Parathyroid adenoma (tissue), 2 donors: ENCODE data around the gene IFNB1.

ENCODE experiments used
- H2AFZ ChIP-seq: fragments of 300-600 bp; sonication (generic); one replicate; pipeline ENCODE4 v1.7.0; 2017; ENCODE audit warnings: antibody characterized with exemption, mild to moderate bottlenecking
- H3K27ac ChIP-seq: fragments of 300-600 bp; sonication (generic); one replicate; pipeline ENCODE4 v1.7.0; 2017
- H3K27me3 ChIP-seq: fragments of 300-600 bp; sonication (generic); one replicate; pipeline ENCODE4 v1.7.0; 2017; ENCODE audit warnings: low read length; ENCODE audit not compliant: control insufficient read depth, insufficient read depth
- H3K36me3 ChIP-seq: fragments of 300-600 bp; sonication (generic); one replicate; pipeline ENCODE4 v1.7.0; 2017; ENCODE audit warnings: low read length; ENCODE audit not compliant: control insufficient read depth, insufficient read depth
- H3K4me1 ChIP-seq: fragments of 300-600 bp; sonication (generic); one replicate; pipeline ENCODE4 v1.7.0; 2017; ENCODE audit warnings: control low read depth
- H3K4me2 ChIP-seq: fragments of 300-600 bp; sonication (generic); one replicate; pipeline ENCODE4 v1.7.0; 2017; ENCODE audit warnings: low read length
- H3K4me3 ChIP-seq: fragments of 300-600 bp; sonication (generic); one replicate; pipeline ENCODE4 v1.7.0; 2017; ENCODE audit warnings: low read depth, low read length
- H3K79me2 ChIP-seq: fragments of 300-600 bp; sonication (generic); one replicate; pipeline ENCODE4 v1.7.0; 2017; ENCODE audit warnings: control low read depth
- H3K9ac ChIP-seq: fragments of 300-600 bp; sonication (generic); one replicate; pipeline ENCODE4 v1.7.0; 2017; ENCODE audit warnings: mild to moderate bottlenecking
- H3K9me3 ChIP-seq: fragments of 300-600 bp; sonication (generic); one replicate; pipeline ENCODE4 v1.7.0; 2017; ENCODE audit warnings: low read length; ENCODE audit not compliant: control insufficient read depth
- CTCF ChIP-seq: fragments of 300-600 bp; sonication (generic); IDR thresholded peaks from one replicate; pipeline ENCODE4 v1.7.0; 2017; ENCODE audit warnings: antibody characterized with exemption, mild to moderate bottlenecking
- donor health status: primary hyperparathyroidism.

Gene IFNB1

GRCh38 chr9:21056931-21057330 lies 20.8 kb downstream of the IFNB1 start:
- no peak for TF ChIP-seq CTCF
- Histone ChIP-seq H3K4me1 (no peaks in the 10 kb centered on the region), H2AFZ (no peak overlapping the region), H3K36me3 (no peaks in the 10 kb centered on the region), H3K4me2 (no peak overlapping the region), H3K27me3 (no peaks in the 10 kb centered on the region), H3K9ac (no peak overlapping the region), H3K9me3 (no peaks in the 10 kb centered on the region), H3K4me3 (no peak overlapping the region), H3K79me2 (no peaks in the 10 kb centered on the region), H3K27ac (no peak overlapping the region)

- Histone ChIP-seq H3K4me2 (no peak overlapping the region), H3K4me1 (no peaks in the 10 kb centered on the region), H3K79me2 (no peaks in the 10 kb centered on the region), H2AFZ (no peak overlapping the region), H3K9me3 (no peaks in the 10 kb centered on the region), H3K9ac (no peak overlapping the region), H3K27ac (no peak overlapping the region), H3K36me3 (no peaks in the 10 kb centered on the region), H3K4me3 (no peak overlapping the region), H3K27me3 (no peaks in the 10 kb centered on the region)
- no peak for TF ChIP-seq CTCF
Observed at GRCh38 chr9:21053851-21054250, 23.9 kb downstream of the IFNB1 start.

- Histone ChIP-seq H3K36me3 (no peaks in the 10 kb centered on the region), H2AFZ (no peak overlapping the region), H3K4me1 (no peaks in the 10 kb centered on the region), H3K4me3 (no peak overlapping the region), H3K27me3 (no peaks in the 10 kb centered on the region), H3K9me3 (no peaks in the 10 kb centered on the region), H3K4me2 (no peak overlapping the region), H3K9ac (no peak overlapping the region), H3K27ac (no peak overlapping the region), H3K79me2 (no peaks in the 10 kb centered on the region)
- TF ChIP-seq CTCF: no peak
Observed at GRCh38 chr9:21047281-21047691, 30.5 kb downstream of the IFNB1 start.

- no peaks in the 10 kb centered on the region for H3K27me3 ChIP-seq
- H2AFZ ChIP-seq: no peak overlapping the region
- H3K9me3 ChIP-seq: no peaks in the 10 kb centered on the region
- H3K4me3 ChIP-seq: no peak overlapping the region
- no peaks in the 10 kb centered on the region for H3K36me3 ChIP-seq
- H3K27ac ChIP-seq: no peak overlapping the region
- no peak overlapping the region for H3K4me2 ChIP-seq
- no peaks in the 10 kb centered on the region for H3K79me2 ChIP-seq
- no peaks in the 10 kb centered on the region for H3K4me1 ChIP-seq
- no peak for TF ChIP-seq CTCF
- no peak overlapping the region for H3K9ac ChIP-seq
Observed at GRCh38 chr9:21043841-21044240, 33.9 kb downstream of the IFNB1 start.

GRCh38 chr9:21042466-21042865 lies 35.3 kb downstream of the IFNB1 start:
- no peak overlapping the region for H3K4me2 ChIP-seq
- no peak overlapping the region for H2AFZ ChIP-seq
- no peaks in the 10 kb centered on the region for H3K79me2 ChIP-seq
- H3K4me3 ChIP-seq: no peak overlapping the region
- no peak for TF ChIP-seq CTCF
- no peaks in the 10 kb centered on the region for H3K27me3 ChIP-seq
- H3K9ac ChIP-seq: no peak overlapping the region
- H3K9me3 ChIP-seq: no peaks in the 10 kb centered on the region
- H3K36me3 ChIP-seq: no peaks in the 10 kb centered on the region
- H3K27ac ChIP-seq: no peak overlapping the region
- no peaks in the 10 kb centered on the region for H3K4me1 ChIP-seq
